GM21825 (cell line): ENCODE measurements around the gene CTF1.

ENCODE experiments used
- ATAC-seq: cut with Tn5 transposase; IDR thresholded peaks from one replicate; pipeline ENCODE4 v1.9.1; 2021; ENCODE audit warnings: mild to moderate bottlenecking, moderate library complexity; ENCODE audit not compliant: unreplicated experiment

CTF1 gene

GRCh38 chr16:30953111-30953510 is 56.7 kb downstream of the CTF1 start:
- ATAC-seq = no peak
